ENCODE results near the gene LZTR1. TPM values are rescaled to one million over a fixed set of nuclear protein-coding genes. Genes with fewer than 3 reads are reported as not detected.

The LZTR1 gene
- polyA plus RNA-seq, 1 of the 3 experiments (the other 2 are of a cell fraction), result 37.7 TPM

- Histone ChIP-seq H3K9me3 (no peaks in the 10 kb centered on the region), H3K36me3 (replicated peaks in 1 of 2; ENCODE audit: control insufficient read depth in 1 of 2, insufficient read depth in 2 of 2, low read length in 1 of 2) (peaks cover 21 to 34% of the 10 kb centered on the region in 2 experiments), H3F3A (replicated peaks; ENCODE audit: insufficient read depth) (peaks cover 4% of the 10 kb centered on the region), H3K27ac (ENCODE audit: low read depth in 2 of 2, low read length in 1 of 2) (no peak overlapping the region), H3K4me2 (no peak overlapping the region), H3K79me2 (ENCODE audit: insufficient read depth) (peaks cover 22% of the 10 kb centered on the region), H3K4me1 (ENCODE audit: control insufficient read depth in 1 of 2, insufficient read depth in 2 of 2, low read depth in 1 of 2, low read length in 1 of 2) (no peaks in the 10 kb centered on the region), H3K9me2 (no peaks in the 10 kb centered on the region), H3K9ac (no peak overlapping the region), H3K27me3 (ENCODE audit: insufficient read depth) (no peaks in the 10 kb centered on the region), H3K4me3 (ENCODE audit: low read depth in 2 of 2, low read length in 1 of 2) (no peak overlapping the region), H4K20me1 (ENCODE audit: insufficient read depth) (peaks cover 23% of the 10 kb centered on the region), H2AFZ (ENCODE audit: low read depth) (no peak overlapping the region)
- WGBS (ENCODE audit: low lambda C conversion rate), result 77% methylated on average over 7 of the region's 7 CpGs
- no peak for DNase-seq
- TF ChIP-seq CTCF (IDR thresholded peaks at IDR 0.05) (no peak), RCOR1 (IDR thresholded peaks at IDR 0.05; ENCODE audit: low read length) (no peak), TCF12 (IDR thresholded peaks at IDR 0.05) (no peak), RXRA (IDR thresholded peaks at IDR 0.05; ENCODE audit: borderline replicate concordance, low read depth) (no peak), NRF1 (IDR thresholded peaks at IDR 0.05; ENCODE audit: low read depth, low read length) (no peak), FOXJ3 (CRISPR knock-in tag; IDR thresholded peaks at IDR 0.05) (no peak), MEF2A (IDR thresholded peaks at IDR 0.05; ENCODE audit: borderline replicate concordance, low read depth) (no peak), TAF1 (IDR thresholded peaks at IDR 0.05; ENCODE audit: borderline replicate concordance, low read depth, low read length) (no peak), NFIC (IDR thresholded peaks at IDR 0.05; ENCODE audit: borderline replicate concordance) (no peak), GABPA (IDR thresholded peaks at IDR 0.05; ENCODE audit: low read depth) (no peak), MAX (IDR thresholded peaks at IDR 0.05; ENCODE audit: low read depth) (no peak), CHD2 (IDR thresholded peaks at IDR 0.05; ENCODE audit: low read length, partially characterized antibody) (no peak), TEAD4 (IDR thresholded peaks at IDR 0.05; ENCODE audit: borderline replicate concordance, insufficient read depth) (no peak), FOSL2 (IDR thresholded peaks at IDR 0.05; ENCODE audit: borderline replicate concordance, low read depth) (no peak), RAD21 (IDR thresholded peaks at IDR 0.05; ENCODE audit: low read length) (no peak), PBX3 (IDR thresholded peaks at IDR 0.05) (no peak), IRF3 (IDR thresholded peaks at IDR 0.05; ENCODE audit: low read depth, low read length) (no peak)
- CTCF ChIA-PET, result interaction anchor here (2.3 to 2.9 kb wide), 2 partner anchors 12 to 70 kb away, joined by 6 to 11 read pairs; partner anchors contain the start of gene AIFM3
- POLR2A ChIA-PET, result interaction anchor here (0.6 to 0.8 kb wide), 2 partner anchors 9 to 27 kb away, joined by 4 to 10 read pairs; partner anchors contain the start of gene LZTR1
Measured at GRCh38 chr22:20955548-20955947, 26.5 kb upstream of the LZTR1 start.

Data from SK-N-SH (cell line).